ENCODE data around the gene NOC4L.
A peak's percentile ranks its signal among the peaks of the same experiment; 100 is the strongest.

NOC4L gene

GRCh38 chr12:132158677-132159554, 14.7 kb downstream of the NOC4L start:
- no peak for DNase-seq

DNA sequence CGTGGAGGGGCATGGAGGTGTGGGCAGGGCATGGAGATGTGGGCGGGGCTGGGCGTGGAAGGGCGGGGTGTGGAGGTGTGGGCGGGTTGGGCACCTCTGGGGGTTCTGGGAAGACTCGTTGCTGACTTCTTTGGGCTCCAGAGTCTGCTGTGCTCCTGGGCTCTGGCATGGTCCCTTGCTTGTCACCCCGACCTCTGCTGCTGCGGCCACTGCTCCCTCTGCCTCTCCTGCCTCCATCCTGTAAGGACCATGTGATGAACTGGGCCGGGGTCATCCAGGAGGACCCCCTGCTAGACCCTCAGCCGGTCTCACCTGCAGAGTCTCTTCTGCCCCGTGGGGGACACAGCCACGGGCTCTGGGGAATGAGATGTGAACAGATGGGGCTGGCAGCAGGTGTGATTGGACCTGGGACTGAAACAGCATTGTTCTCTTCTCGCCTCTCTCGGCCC, 15.3 kb downstream of the NOC4L start:
- no peak for DNase-seq

GRCh38 chr12:132160016-132160415, 15.8 kb downstream of the NOC4L start:
- DNase-seq = no peak

DNA sequence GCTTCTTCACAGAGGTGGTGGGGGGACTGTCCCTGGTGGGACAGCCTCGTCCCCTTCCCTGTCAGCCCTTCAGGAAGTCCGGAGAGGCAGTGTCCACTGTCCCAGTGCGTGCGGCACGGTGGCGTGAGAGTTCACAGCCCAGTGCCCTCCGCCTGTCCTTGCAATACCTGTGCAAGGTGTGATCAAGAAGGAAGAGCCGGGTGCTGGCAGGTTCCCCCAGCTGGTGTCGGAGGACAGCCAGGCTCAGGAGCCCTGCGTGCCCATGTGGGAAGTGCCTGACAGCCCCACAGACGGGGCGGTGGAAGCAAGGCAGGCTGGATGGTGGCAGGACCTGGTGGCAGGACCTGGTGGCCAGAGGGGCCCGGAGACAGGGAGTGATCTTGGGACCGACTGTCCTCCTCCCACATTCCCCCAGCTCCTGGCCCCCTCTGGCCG, 16.4 kb downstream of the NOC4L start:
- no peak for DNase-seq

GRCh38 chr12:132161036-132161781, 17.0 kb downstream of the NOC4L start:
- DNase-seq = no peak

DNA sequence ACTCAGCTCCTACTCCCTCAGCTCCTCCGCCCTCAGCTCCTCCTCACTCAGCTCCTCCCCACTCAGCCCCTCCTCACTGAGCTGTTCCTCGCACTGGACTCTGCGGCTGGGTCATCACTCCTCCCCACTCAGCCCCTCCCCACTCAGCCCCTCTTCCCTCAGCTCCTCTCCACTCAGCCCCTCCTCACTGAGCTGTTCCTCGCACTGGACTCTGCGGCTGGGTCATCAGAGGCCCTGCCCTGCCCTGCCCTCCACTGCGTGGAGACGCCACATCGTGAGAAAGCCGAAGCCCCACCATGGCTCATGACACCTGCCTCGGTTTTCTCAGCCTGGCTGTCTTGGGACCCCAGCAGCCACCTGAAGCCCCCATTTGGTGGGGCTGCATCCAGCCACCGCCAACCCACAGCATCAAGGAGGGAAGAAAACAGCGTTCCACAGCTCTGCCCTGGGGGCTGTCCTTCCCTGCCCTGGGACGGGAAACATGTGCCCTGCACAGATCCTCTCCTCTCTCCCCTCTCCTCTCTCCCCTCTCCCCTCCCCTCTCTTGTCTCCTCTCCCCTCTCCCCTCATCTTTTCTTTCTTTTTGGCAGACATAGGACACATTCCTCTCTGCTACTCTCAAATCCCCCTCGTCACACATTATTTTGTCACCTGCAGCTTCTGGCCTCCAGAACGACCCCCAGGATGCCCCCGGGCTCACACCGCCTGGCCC, 17.7 kb downstream of the NOC4L start:
- DNase-seq = no peak

DNA sequence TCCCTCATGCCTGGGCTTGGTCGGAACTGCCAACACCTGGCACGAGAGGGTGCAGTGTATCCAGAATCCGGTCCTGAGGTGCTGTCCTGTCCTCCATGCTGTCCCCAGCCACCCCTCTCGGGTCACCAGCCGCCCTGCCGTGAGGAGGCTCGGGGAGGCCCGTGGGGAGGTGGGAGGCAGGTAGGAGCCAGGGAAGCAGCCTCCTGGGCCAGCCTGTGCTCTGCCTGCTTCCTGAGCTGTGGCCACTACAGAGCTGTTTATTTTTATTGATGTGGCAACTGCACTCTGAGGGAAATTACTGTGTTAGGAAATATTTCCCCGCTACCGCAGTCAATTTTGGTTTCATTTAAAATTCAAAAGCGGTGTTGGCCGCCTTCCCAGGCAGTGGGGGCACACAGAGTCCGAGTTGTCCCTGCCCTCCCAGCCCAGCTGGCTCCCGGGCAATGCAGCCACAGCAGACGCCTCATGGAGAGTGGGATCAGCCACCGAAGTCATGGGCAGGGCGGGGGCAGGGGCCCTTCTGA, 18.3 kb downstream of the NOC4L start:
- no peak for DNase-seq

- no peak for DNase-seq
Observed at GRCh38 chr12:132163041-132163910, 19.0 kb downstream of the NOC4L start.

GRCh38 chr12:132163911-132164288, 19.6 kb downstream of the NOC4L start:
- no peak for DNase-seq

DNA sequence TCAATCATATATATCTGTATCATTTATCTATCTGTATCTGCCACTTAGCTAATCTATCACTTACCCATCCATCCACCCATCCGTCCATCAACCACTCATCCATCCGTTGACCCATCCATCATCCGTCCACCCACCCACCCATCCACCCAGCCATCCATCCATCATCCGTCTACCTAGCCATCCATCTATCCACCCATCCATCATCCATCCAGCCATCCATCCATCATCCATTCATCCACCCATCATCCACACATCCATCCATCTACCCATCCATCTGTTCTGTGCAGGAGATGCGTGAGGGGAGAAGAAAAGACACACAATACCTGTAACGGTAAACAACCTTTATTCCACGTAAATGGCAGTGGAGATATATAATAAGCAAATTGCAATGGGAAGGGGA, 20.2 kb downstream of the NOC4L start:
- DNase-seq = no peak

DNA sequence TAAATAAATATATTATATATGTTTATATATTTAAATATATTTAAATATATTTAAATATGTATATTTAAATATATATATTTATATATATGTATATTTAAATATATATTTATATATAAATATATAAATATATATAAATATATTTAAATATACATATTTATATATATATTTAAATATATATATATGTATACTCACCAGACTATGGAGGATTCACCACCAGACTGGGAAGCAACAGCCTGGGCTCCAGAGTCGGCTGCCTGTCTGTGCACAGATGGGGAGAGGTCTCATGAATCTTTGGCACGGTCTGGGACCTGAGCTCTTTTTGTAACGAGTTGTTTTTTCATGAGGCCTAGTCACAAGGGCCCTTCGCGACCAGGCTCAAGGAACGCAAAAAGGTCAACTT, 21.3 kb downstream of the NOC4L start:
- DNase-seq = no peak

DNA sequence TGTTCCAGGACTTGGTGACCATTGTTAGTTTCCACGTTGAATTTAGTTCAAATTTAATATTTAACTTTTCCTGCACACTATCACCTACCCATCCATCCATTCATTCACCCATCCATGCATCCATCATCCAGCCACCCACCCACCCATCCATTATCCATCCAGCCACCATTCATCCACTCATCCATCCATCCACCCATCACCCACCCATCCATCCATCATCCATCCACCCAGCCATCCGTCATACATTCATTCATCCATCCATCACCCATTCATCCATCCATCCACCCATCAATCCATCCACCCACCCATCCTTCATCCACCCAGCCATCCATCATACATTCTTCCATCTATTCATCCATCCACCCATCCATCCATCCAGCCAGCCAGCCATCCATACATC, 21.8 kb downstream of the NOC4L start:
- DNase-seq = no peak

- DNase-seq = no peak
Observed at GRCh38 chr12:132166801-132167591, 22.7 kb downstream of the NOC4L start.

- no peak for DNase-seq
Observed at GRCh38 chr12:132167611-132168310, 23.5 kb downstream of the NOC4L start.

DNA sequence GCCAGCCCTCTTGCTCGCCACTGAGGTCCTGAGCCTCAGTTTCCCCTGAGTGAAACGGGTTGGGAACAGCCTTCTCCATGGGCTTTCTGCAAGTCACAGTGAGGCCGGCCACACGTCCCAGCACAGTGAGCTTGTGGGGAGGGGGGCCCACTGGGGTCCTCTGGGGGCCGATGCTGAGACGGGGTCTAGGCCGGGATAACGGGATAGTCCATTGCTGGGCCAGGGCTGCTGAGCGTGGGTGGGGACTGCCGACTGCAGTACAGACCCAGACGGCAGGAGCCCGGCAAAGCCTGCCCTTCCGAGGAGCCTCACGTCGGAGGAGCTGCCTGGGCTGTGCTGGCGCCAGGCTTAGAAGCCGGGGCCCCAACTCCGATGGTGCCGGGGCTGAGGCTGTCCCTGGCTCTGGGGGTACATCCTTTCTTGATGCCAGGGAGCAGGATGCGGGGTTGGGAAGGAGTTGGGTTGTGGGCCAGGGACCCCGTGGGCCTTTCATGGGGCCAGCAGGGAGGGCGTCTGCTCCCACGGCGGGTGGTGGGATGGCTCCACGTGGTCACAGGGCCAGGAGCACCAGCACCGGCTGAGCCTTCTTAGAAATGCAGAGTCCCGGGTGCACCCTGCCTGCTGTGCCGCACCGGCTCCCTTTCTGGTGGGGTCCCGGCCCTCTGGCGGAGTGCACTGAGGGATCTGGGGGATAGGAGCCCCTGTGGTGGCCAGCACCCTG, 24.2 kb downstream of the NOC4L start:
- DNase-seq = no peak

- no peak for DNase-seq
Observed at GRCh38 chr12:132169376-132169775, 25.1 kb downstream of the NOC4L start.

GRCh38 chr12:132170094-132170636, 25.9 kb downstream of the NOC4L start:
- DNase-seq = peak; percentile 93

GRCh38 chr12:132170637-132171292, 26.5 kb downstream of the NOC4L start:
- no peak for DNase-seq

All from NCI-H2029 treated with DMSO at 0.1 percent for 48 hours (cell line).